Smooth muscle cell (in vitro differentiated cells): ENCODE results near the gene FCHO1. TPM values are rescaled to one million over a fixed set of nuclear protein-coding genes. Genes with fewer than 3 reads are reported as not detected.

Source experiments
- DNase-seq: peaks from one replicate; lab custom pipeline; 2025; ENCODE audit not compliant: unreplicated experiment; lab: John Stamatoyannopoulos, UW
- H2AFZ ChIP-seq: fragments of 200-600 bp; sonication (generic); 2 replicates; pipeline ENCODE4 v1.6.0; 2016; ENCODE audit warnings: antibody characterized with exemption, low read depth, mild to moderate bottlenecking
- H3F3A ChIP-seq: fragments of 200-600 bp; sonication (generic); 2 replicates; pipeline ENCODE4 v1.6.0; 2017; ENCODE audit warnings: antibody characterized with exemption, low read depth
- H3K27ac ChIP-seq: fragments of 200-600 bp; sonication (generic); 2 replicates; pipeline ENCODE4 v1.5.1; 2016; ENCODE audit warnings: low read depth, mild to moderate bottlenecking
- H3K27me3 ChIP-seq: fragments of 200-600 bp; sonication (generic); 2 replicates; pipeline ENCODE4 v1.6.1; 2016; ENCODE audit warnings: low read depth, mild to moderate bottlenecking
- H3K36me3 ChIP-seq: fragments of 200-600 bp; sonication (generic); 2 replicates; pipeline ENCODE4 v1.5.1; 2016; ENCODE audit warnings: low read depth
- H3K4me1 ChIP-seq: fragments of 200-600 bp; sonication (generic); 2 replicates; pipeline ENCODE4 v1.5.1; 2016; ENCODE audit warnings: low read depth
- H3K4me2 ChIP-seq: fragments of 200-600 bp; sonication (generic); 2 replicates; pipeline ENCODE4 v1.6.0; 2016; ENCODE audit warnings: mild to moderate bottlenecking
- H3K4me3 ChIP-seq: fragments of 200-600 bp; sonication (generic); 2 replicates; pipeline ENCODE4 v1.5.1; 2016; ENCODE audit warnings: mild to moderate bottlenecking
- H3K79me2 ChIP-seq: fragments of 200-600 bp; sonication (generic); 2 replicates; pipeline ENCODE4 v1.6.0; 2016; ENCODE audit warnings: low read depth, mild to moderate bottlenecking
- H3K9ac ChIP-seq: fragments of 200-600 bp; sonication (generic); 2 replicates; pipeline ENCODE4 v1.6.0; 2016; ENCODE audit warnings: low read depth
- H3K9me3 ChIP-seq: fragments of 200-600 bp; sonication (generic); replicated peaks from 2 replicates; pipeline ENCODE4 v1.5.1; 2016; ENCODE audit warnings: low read depth
- H4K20me1 ChIP-seq: fragments of 200-600 bp; sonication (generic); 2 replicates; pipeline ENCODE4 v1.6.0; 2016; ENCODE audit warnings: low read depth
- CTCF ChIP-seq: fragments of 200-600 bp; sonication (generic); IDR thresholded peaks from 2 replicates; pipeline ENCODE4 v1.5.1; 2017; ENCODE audit warnings: borderline replicate concordance, mild to moderate bottlenecking, antibody characterized with exemption; ENCODE audit not compliant: insufficient read depth, poor library complexity, severe bottlenecking
- WGBS: methylation state at CpG from one replicate; pipeline ENCODE4 v1.1.7; 2016; ENCODE audit warnings: low lambda C conversion rate; 5-methylcytosine and 5-hydroxymethylcytosine counted together
- polyA plus RNA-seq: library from polyadenylated mRNA; unstranded; fragments of >200 nt; fragmentation: Nextera tagmentation; extraction: Ambion mirVana; gene quantifications from 2 replicates; pipeline ENCODE4 v1.2.1, GENCODE V29; 2016
- total RNA-seq: library from RNA; depleted of rRNA; stranded (reverse); fragments of >200 nt; gene quantifications from 2 replicates; pipeline ENCODE4 v1.2.3, GENCODE V29; 2014

Gene FCHO1
- total and polyA plus RNA-seq, 2 experiments from 2014 or later = 1.0 to 5.3 TPM

- Histone ChIP-seq H3K9ac (no peak overlapping the region), H3K4me1 (no peaks in the 10 kb centered on the region), H3K27me3 (no peaks in the 10 kb centered on the region), H3K36me3 (no peaks in the 10 kb centered on the region), H3K27ac (no peak overlapping the region), H3F3A (no peaks in the 10 kb centered on the region), H3K9me3 (no peaks in the 10 kb centered on the region), H2AFZ (no peak overlapping the region), H3K4me2 (no peak overlapping the region), H3K79me2 (no peaks in the 10 kb centered on the region), H4K20me1 (no peaks in the 10 kb centered on the region), H3K4me3 (no peak overlapping the region)
- 67% methylated on average over 6 of the region's 6 CpGs for WGBS
- no peak for TF ChIP-seq CTCF
- no peak for DNase-seq
Measured at GRCh38 chr19:17711851-17712250, 39.4 kb upstream of the FCHO1 start.

DNA sequence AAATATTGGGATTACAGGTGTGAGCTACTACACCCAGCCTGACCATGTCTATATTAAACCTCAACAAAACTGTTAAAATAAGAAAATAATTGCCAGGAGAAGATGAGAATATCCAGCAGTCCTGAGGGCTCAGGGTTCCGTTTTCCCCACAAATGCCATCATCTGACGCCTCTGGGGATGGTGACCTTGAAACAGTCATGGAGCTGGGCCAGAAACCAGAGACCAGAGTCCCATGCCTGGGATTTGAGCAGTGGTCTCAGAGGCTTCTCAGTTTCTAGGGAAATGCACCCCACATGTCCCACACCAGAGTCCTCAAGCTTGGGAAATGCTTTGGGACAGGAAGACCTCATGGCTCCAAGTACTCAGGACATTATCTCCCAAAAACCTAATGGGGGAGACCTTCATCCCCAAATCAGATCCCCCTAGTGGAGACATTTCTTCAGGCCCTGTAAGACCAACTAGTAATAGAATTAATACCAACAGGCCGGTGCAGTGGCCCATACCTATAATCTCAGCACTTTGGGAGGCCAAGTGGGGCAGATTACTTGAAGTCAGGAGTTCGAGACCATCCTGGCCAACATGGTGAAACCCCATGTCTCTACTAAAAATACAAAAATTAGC, 34.9 kb upstream of the FCHO1 start:
- Histone ChIP-seq H3K9ac (no peak overlapping the region), H3K4me1 (peaks cover 13% of the 10 kb centered on the region), H4K20me1 (peaks cover 17% of the 10 kb centered on the region), H3K4me2 (no peak overlapping the region), H3K36me3 (no peaks in the 10 kb centered on the region), H3K27me3 (no peaks in the 10 kb centered on the region), H3F3A (no peaks in the 10 kb centered on the region), H3K9me3 (no peaks in the 10 kb centered on the region), H3K4me3 (no peak overlapping the region), H3K79me2 (peaks cover 18% of the 10 kb centered on the region), H3K27ac (no peak overlapping the region), H2AFZ (no peak overlapping the region)
- DNase-seq = no peak
- WGBS = 90% methylated on average over 4 of the region's 4 CpGs
- TF ChIP-seq CTCF = peak; percentile 21

GRCh38 chr19:17718550-17718946, 32.7 kb upstream of the FCHO1 start:
- no peak for TF ChIP-seq CTCF
- peaks cover 13% of the 10 kb centered on the region for H3K4me1 ChIP-seq
- no peak overlapping the region for H3K27ac ChIP-seq
- no peaks in the 10 kb centered on the region for H3F3A ChIP-seq
- H2AFZ ChIP-seq = peak overlapping the region; percentile 80
- no peaks in the 10 kb centered on the region for H3K36me3 ChIP-seq
- H3K79me2 ChIP-seq = peaks cover 24% of the 10 kb centered on the region
- no peak for DNase-seq
- H3K27me3 ChIP-seq = no peaks in the 10 kb centered on the region
- H3K4me2 ChIP-seq = peak overlapping the region; percentile 93
- H3K9me3 ChIP-seq = no peaks in the 10 kb centered on the region
- peaks cover 35% of the 10 kb centered on the region for H4K20me1 ChIP-seq
- peak overlapping the region; percentile 75 for H3K9ac ChIP-seq
- WGBS = 87% methylated on average over 4 of the region's 4 CpGs
- peak overlapping the region; percentile 93 for H3K4me3 ChIP-seq
